Osteoblast (primary cell): Measurements from ENCODE around the gene FDX1. TPM values are rescaled to one million over a fixed set of nuclear protein-coding genes. Genes with fewer than 3 reads are reported as not detected.

ENCODE experiments used
- DNase-seq: peaks from one replicate; pipeline ENCODE4 v3.0.0; 2011; ENCODE audit warnings: low spot score, mixed read lengths; ENCODE audit not compliant: insufficient read length; ENCODE audit errors: missing footprints
- H2AFZ ChIP-seq: 2 replicates; pipeline ENCODE4 v1.6.0; 2011; ENCODE audit warnings: mild to moderate bottlenecking, low read length
- H3K27ac ChIP-seq: 2 replicates; pipeline ENCODE4 v1.5.1; 2011; ENCODE audit warnings: mild to moderate bottlenecking, low read depth, low read length, moderate library complexity
- H3K27me3 ChIP-seq: 2 replicates; pipeline ENCODE4 v1.6.0; 2012; ENCODE audit warnings: mild to moderate bottlenecking, control low read depth, inconsistent platforms, low read length, moderate library complexity; ENCODE audit not compliant: insufficient read depth
- H3K36me3 ChIP-seq: 2 replicates; pipeline ENCODE4 v1.5.1; 2011; ENCODE audit warnings: mild to moderate bottlenecking, low read length, control low read depth, moderate library complexity; ENCODE audit not compliant: insufficient read depth
- H3K4me1 ChIP-seq: 2 replicates; pipeline ENCODE4 v1.5.1; 2011; ENCODE audit warnings: mild to moderate bottlenecking, low read length, control low read depth, moderate library complexity; ENCODE audit not compliant: insufficient read depth
- H3K4me2 ChIP-seq: 2 replicates; pipeline ENCODE4 v1.6.0; 2011; ENCODE audit warnings: mild to moderate bottlenecking, low read length; ENCODE audit not compliant: insufficient read depth
- H3K4me3 ChIP-seq: fragments of 200-600 bp; sonication (generic); 3 replicates; pipeline ENCODE4 v1.5.1; 2012; ENCODE audit warnings: mild to moderate bottlenecking, low read length, inconsistent platforms; ENCODE audit not compliant: insufficient read depth
- H3K79me2 ChIP-seq: 2 replicates; pipeline ENCODE4 v1.6.0; 2012; ENCODE audit warnings: mild to moderate bottlenecking, low read length, control low read depth, inconsistent platforms; ENCODE audit not compliant: insufficient read depth
- H3K9me3 ChIP-seq: 2 replicates; pipeline ENCODE4 v1.5.1; 2011; ENCODE audit warnings: low read depth, low read length, control low read depth
- H4K20me1 ChIP-seq: 2 replicates; pipeline ENCODE4 v1.6.0; 2012; ENCODE audit warnings: mild to moderate bottlenecking, low read length, control low read depth; ENCODE audit not compliant: insufficient read depth
- total RNA-seq: library from RNA; depleted of rRNA; stranded (reverse); fragments of >200 nt; gene quantifications from 2 replicates; pipeline ENCODE4 v1.2.3, GENCODE V29; 2012
- TF ChIP-seq, protein P1 (sequence below): IDR thresholded peaks from 2 replicates; pipeline ENCODE4 v1.5.1; 2011; ENCODE audit warnings: mild to moderate bottlenecking, low read depth, low read length, moderate library complexity; ENCODE audit errors: extremely low read depth

FDX1 gene
- total RNA-seq, 1 donor: 9.0 TPM

DNA sequence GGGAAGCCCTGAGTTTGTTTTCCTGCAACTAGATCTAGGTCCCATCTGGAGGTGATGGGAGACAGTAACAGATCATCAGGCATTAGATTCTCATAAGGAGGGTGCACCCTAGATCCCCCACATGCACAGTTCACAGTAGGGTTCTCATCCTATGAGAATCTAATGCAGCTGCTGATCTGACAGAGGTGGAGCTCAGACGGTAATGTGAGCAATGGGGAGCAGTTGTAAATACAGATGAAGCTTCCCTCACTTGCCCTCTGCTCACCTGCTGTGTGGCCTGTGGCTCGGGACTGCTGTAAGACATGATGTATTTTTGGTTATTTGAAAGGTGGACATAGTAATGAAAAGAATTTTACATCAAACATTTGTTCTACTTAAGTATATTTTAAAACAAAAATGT is 20.5 kb downstream of the FDX1 start:
- no peak overlapping the region for H2AFZ ChIP-seq
- no peak overlapping the region for H3K4me2 ChIP-seq
- no peaks in the 10 kb centered on the region for H3K36me3 ChIP-seq
- H3K27me3 ChIP-seq: no peaks in the 10 kb centered on the region
- H3K79me2 ChIP-seq: peaks cover 4% of the 10 kb centered on the region
- H3K9me3 ChIP-seq: no peaks in the 10 kb centered on the region
- TF ChIP-seq, protein P1, sequence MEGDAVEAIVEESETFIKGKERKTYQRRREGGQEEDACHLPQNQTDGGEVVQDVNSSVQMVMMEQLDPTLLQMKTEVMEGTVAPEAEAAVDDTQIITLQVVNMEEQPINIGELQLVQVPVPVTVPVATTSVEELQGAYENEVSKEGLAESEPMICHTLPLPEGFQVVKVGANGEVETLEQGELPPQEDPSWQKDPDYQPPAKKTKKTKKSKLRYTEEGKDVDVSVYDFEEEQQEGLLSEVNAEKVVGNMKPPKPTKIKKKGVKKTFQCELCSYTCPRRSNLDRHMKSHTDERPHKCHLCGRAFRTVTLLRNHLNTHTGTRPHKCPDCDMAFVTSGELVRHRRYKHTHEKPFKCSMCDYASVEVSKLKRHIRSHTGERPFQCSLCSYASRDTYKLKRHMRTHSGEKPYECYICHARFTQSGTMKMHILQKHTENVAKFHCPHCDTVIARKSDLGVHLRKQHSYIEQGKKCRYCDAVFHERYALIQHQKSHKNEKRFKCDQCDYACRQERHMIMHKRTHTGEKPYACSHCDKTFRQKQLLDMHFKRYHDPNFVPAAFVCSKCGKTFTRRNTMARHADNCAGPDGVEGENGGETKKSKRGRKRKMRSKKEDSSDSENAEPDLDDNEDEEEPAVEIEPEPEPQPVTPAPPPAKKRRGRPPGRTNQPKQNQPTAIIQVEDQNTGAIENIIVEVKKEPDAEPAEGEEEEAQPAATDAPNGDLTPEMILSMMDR: no peak
- no peak overlapping the region for H3K27ac ChIP-seq
- H4K20me1 ChIP-seq: peaks cover 5% of the 10 kb centered on the region
- DNase-seq: no peak
- H3K4me3 ChIP-seq: no peak overlapping the region
- peaks cover 5% of the 10 kb centered on the region for H3K4me1 ChIP-seq

- H3K4me3 ChIP-seq: no peak overlapping the region
- H3K27ac ChIP-seq: no peak overlapping the region
- no peaks in the 10 kb centered on the region for H3K4me1 ChIP-seq
- TF ChIP-seq, protein P1: no peak
- H2AFZ ChIP-seq: no peak overlapping the region
- no peak overlapping the region for H3K4me2 ChIP-seq
- H3K36me3 ChIP-seq: peaks cover 1% of the 10 kb centered on the region
- H3K79me2 ChIP-seq: peaks cover 3% of the 10 kb centered on the region
- H4K20me1 ChIP-seq: peaks cover 5% of the 10 kb centered on the region
- H3K9me3 ChIP-seq: no peaks in the 10 kb centered on the region
- H3K27me3 ChIP-seq: no peaks in the 10 kb centered on the region
- no peak for DNase-seq
Observed at GRCh38 chr11:110452720-110453119, 23.0 kb downstream of the FDX1 start.

DNA sequence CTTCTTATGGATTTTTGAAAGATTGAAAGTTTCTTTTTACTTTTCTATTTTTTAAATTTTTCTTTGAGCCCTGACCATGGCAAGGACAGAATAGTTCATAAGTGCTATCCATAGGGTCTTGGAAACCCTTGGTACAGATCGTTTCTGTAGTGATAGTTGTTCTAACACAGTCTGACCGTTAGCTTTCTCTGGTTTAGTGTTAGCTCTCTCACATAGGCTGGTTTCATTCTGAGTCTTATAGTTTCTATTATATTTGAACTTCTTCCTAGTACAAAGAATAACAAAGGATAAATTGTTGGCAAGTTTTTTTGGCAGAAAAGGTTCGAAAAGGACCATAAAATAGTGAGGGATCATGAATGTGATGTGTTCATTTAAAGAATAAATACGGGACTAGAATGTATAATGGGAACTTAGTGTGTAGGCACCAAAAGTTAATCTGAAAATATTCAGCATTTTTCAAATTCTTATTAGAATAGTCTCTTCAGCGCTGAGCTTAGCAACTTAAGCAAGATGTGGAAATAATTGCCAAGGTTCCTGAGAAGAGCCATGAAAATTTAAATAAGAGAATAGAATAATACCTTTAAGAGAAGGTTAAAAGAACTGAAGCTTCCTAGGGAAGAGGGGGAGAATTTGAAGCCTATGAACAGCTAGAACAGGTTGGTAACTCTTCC is 24.1 kb downstream of the FDX1 start:
- TF ChIP-seq, protein P1: no peak
- Histone ChIP-seq H3K4me1 (no peaks in the 10 kb centered on the region), H3K27me3 (no peaks in the 10 kb centered on the region), H3K4me3 (no peak overlapping the region), H3K79me2 (no peaks in the 10 kb centered on the region), H3K4me2 (no peak overlapping the region), H3K9me3 (no peaks in the 10 kb centered on the region), H3K36me3 (peaks cover 4% of the 10 kb centered on the region), H4K20me1 (no peaks in the 10 kb centered on the region), H3K27ac (no peak overlapping the region), H2AFZ (no peak overlapping the region)
- DNase-seq: no peak

GRCh38 chr11:110454609-110455008 is 24.9 kb downstream of the FDX1 start:
- TF ChIP-seq, protein P1: no peak
- Histone ChIP-seq H3K9me3 (no peaks in the 10 kb centered on the region), H3K4me2 (no peak overlapping the region), H3K4me3 (no peak overlapping the region), H3K79me2 (no peaks in the 10 kb centered on the region), H3K4me1 (no peaks in the 10 kb centered on the region), H3K27me3 (no peaks in the 10 kb centered on the region), H4K20me1 (no peaks in the 10 kb centered on the region), H3K27ac (no peak overlapping the region), H2AFZ (no peak overlapping the region), H3K36me3 (peaks cover 4% of the 10 kb centered on the region)
- no peak for DNase-seq
